ENCODE results near the gene GAS1.

GAS1 gene, protein sequence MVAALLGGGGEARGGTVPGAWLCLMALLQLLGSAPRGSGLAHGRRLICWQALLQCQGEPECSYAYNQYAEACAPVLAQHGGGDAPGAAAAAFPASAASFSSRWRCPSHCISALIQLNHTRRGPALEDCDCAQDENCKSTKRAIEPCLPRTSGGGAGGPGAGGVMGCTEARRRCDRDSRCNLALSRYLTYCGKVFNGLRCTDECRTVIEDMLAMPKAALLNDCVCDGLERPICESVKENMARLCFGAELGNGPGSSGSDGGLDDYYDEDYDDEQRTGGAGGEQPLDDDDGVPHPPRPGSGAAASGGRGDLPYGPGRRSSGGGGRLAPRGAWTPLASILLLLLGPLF

DNA sequence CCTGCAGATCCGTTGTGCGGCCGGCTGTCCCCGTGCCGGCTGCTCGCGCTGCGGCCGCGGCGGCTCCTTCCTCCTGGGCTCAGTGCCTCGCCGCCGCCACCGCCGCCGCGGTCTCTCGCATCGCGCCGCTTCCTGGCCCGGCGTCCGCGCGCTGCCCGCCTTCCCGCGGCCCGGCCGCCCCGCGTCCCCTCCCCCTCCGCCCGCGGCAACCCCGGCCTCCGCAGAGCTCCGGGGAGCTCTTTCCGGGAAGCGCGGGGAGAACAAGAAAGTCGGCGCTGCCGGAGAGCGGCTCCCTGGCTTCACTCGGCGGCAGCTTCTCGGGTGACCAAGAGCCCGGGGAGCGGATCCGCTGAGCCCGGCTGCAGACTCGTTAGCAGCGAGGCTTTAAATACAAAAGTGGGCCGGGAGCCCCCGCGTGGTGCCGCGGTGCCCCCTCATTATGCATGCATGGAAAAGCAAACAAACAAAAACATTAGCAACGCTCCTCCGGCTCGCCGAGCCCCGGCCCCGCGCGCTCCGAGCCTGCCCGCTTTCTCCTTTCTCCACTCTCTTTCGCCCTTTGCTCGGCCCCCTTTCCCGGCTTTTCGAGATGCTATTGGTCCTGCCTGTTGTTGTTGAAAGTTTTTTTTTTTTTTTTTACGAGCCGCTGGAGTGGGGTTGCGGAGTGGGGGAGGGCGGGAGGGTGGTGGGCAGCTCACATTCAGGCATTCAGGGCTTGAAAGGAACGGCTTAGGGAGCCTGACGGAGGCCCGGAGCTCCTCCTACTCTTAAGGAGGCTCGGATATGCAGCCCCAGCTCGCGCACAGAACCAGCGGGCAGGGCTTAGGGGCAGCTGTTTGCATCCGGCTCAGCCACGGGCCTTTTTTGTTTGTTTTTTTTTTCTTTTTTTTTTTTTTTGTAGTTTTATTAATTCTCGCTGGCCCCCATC, at the start of gene GAS1:
Gene GAS1, minus strand, starts transcription at position 361 of the 928 bp plus-strand sequence. CDS start 727 bp downstream, outside the sequence.
- DNase-seq, result peak; percentile 99

DNA sequence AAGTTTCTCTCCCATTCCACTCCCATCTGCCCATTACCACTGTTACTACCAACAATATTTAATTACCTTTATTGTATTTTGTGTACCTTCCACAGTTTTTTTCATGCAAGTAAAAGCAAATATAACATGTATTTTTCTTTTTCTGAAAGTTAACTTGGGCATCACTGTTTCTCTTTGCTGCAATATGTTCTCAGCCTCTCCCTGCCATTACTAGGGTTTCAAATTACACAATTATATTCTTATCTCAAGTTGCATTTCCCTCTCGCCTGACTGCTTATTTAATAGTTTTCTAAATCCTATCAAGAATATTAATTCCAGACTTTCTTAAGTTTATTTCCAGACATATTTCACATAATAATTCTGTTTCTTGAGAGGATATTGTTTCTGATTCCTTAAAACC, 46.9 kb upstream of the GAS1 start:
- DNase-seq, result no peak

DNA sequence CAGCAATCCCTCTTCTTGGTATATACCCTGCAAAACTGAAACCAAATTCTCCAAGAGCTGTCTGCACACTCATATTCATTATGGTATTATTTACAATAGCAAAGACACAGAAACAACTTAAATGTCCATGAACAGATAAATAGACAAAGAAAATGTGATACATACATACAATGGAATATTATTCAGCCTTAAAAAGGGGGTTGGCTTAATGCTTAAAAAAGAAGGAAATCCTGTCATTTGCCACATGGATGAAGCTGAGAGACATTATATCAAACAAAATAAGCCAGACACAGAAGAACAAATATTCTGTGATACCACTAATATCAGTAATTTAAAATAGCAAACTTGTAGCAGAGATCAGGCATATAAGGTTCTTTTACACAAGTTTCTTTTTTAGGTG, 46.5 kb upstream of the GAS1 start:
- no peak for DNase-seq

DNA sequence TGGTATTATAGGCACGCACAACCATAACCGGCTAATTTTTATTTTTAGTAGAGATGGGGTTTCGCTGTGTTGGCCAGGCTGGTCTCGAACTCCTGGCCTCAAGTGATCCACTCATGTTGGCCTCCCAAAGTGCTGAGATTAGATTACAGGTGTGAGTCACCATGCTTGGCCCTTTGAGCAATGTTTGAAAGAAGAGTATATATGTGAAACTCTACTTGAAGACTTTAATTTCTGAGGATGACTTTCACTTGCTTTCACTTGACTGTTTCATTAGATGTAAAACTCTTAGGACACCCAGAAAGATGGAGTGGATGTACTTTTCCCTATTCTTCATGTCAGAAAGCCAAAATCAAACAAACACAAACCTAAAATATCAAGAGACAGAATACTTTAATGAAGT, 43.8 kb upstream of the GAS1 start:
- DNase-seq, result no peak

DNA sequence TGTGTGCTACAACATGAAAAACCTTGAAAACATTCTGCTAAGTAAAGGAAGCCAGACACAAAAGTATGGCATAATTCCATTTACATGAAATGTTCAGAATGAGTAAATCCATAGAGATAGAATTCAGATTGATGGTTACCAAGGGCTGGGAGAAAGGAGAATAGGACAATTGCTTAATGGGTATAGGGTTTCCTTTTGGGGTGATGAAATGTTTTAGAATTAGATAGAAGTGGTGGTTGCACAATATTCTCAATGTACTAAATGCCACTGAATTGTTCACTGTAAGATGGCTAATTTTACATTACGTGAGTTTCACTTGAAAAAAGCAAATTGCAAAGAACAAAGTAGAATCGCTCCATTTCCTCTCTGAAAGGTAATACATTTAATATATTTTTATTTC, 43.0 kb upstream of the GAS1 start:
- DNase-seq, result no peak

DNA sequence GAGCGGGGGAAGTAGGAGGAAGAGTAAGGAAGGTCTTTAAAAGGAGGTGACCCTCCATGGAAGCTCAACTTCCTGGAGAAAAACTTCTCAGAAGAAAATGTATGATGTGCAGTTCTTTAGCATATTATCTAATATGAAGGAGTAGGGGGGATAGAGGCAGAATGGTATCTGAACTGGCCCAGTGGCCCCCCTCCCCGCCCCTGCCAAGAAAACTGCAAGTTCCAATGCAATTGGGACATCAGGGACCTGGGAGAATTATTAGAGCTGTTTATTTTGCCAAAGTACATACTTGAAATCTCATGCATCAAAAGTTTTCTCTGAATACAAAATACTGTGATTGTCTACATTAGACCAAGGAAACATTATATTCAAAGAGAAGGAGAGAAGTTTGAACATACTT, 40.6 kb upstream of the GAS1 start:
- DNase-seq, result no peak

DNA sequence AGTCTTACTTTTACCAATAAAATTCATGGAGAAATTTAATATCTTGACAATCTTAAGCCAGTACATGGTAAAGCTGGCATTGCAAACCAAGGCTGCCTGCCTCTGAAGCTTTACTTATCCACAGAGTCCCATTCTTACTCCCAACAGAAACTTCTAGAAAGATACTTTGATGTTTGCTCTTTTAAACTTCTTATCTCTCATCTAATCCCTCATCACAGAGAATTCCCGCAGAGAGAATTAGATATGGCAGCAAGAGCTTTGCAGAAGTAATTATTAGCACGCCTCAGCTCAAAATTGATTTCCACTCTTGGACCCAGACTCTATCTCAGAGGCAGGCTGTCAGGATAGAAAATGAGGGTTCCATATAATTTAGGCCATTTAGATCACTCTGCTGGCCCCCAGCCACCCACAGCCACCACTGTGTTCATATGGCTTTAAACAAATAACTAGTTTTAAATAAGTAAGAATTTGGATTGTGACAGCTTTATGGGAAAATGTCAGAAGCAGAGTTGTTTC, 37.9 kb upstream of the GAS1 start:
- no peak for DNase-seq

DNA sequence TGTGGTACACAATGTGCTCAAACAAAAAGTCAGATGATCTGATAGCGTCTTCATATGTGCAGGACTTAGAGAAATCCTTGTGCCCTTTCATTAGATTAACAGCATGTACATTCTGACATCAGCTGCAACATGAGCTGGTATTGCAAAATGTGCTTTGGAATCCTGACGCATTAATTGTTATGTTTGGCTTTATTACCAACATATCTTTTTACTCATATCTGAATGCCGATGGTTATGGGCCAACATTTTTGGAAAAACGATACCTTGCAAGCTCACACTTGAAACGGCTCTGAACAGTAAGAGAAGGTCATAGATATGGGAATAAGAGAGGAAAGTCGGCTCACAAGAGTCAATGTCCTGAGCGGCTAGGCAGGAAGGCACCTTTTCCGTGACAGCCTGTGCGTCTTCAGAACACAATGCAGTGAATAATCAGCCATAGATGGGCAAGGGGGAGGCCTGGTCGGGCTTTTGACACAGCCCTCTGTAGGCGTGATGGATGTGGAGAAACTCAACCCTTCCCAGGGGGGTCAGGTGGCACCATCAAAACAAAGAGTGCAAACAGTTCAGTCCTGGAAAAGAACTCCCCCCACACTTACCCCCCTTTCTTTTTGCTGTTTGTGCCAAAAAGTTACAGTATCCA, 36.4 kb upstream of the GAS1 start:
- no peak for DNase-seq

DNA sequence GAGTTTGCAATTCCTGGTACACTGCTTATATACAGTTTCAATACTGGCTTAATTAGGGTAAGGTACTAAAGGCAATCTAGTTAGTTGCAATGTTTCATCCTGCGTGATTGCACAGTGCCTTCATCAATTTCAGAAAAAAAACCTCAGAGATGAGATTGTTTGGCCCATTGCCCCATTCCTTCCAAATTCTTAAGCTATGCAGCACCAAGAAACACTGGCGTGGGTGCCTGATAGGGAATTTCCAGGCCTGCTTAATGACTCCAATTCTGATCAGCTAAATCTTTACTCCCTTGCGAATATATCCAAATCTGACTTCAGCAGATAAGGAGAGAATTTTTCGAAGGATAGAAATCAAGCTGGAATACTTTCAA, 35.9 kb upstream of the GAS1 start:
- no peak for DNase-seq

DNA sequence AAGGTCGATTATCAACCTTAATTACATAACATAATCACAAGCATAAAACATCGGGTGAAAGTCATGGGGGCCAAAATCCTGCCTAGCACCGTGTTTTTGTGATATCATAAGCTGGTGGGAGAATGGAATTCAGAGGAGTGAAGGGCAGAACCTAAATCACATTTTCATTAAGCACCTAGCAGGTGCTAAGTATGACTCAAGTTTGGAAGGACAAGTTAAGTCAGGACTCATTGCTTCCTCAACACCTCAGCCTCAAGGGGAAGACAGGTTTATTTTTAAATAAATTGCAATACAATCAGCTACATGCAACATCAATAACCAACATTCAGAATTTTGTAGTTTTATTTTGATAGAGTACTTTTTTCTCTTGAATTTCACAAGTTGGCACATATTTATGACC, 33.5 kb upstream of the GAS1 start:
- DNase-seq, result no peak

DNA sequence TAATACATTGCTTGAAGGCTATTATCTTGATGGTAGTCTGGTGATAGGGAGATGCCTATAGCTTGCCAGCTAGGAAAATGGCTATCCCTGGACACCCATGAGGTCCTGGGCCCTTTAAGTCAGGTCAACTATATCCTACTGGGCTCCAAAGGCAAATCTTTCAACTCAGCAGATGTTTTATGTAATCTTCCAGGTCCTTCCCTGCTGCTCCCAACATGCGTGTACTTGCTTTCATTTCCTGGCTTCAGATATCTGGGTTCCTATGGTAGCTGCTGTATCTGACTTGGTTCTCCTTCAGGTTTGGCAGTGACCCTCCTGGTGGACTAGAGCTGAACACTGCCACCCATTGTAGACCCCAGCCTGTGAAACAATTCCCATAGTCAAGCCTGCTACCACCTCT, 32.4 kb upstream of the GAS1 start:
- no peak for DNase-seq

DNA sequence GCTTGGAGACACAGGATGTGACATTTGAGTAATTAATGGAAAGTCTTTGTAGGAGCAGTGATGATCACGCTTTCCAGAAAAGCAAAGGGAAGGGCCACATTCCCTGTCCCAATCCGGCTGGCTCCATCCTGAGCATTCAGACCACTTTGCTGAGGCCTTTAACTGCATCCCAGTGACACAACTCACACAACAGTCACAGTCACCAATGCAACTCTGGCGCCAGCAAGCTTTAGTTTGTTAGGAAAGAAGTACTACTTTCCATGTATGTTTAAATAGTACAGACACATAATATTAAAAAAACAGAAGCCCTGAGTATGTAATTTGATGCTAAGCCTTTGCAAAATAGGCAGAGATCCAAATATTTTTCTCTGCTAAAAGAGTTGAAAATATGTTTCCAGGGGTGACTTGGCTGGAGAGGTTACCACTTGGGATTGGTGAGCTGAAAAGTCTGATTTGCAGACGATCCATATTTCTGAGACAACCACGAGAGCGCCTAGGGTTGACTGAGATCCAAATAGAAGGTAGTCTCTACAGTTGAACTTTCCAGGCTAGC, 31.7 kb upstream of the GAS1 start:
- DNase-seq, result peak; percentile 75

DNA sequence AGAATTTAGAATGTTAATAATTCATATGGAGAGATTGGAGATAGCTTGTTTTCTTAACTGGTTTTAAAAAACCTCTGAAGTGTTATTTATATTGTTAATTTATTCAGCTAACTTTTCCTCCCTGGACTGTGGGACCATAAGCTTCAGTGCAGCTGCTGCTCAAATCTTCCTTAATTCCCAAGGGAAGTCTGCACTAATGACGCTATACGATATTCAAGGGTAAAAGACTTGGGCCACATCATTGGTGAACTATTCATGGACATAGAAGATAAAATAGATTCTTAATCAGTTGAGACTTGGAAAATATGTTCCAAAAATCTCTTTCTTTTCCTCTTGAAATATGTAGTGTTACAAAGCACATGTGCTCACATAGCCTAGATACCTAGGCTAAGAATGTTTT, 31.1 kb upstream of the GAS1 start:
- DNase-seq, result no peak

DNA sequence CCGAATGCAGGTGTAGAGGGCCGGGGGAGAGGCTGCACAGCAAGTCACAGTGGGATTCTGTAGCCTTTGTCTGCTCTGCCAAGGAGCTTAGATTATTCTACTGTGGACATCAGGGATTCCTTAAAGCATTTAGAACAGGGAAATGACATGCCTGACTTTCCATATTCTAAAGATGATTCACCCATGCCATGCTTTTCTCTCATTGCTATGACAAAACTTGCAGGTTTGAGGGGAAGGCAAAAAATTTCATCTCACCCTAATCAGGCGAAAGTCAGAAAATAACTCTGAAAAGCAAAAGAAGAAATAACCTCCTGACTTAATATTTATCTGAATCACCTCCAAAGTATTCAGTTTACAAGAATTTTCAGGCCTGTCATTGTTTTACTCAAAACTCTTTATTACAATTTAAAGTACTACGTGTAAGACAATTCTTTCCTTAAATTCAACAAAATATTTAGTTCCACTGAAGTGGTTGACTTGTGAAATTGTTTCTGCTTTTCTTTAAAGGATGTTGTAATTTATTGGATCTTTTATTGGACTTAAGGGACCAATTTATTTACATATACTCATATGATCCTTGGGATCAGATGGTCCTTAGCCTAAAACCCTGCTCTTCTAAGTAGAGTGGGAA, 30.0 kb upstream of the GAS1 start:
- no peak for DNase-seq

DNA sequence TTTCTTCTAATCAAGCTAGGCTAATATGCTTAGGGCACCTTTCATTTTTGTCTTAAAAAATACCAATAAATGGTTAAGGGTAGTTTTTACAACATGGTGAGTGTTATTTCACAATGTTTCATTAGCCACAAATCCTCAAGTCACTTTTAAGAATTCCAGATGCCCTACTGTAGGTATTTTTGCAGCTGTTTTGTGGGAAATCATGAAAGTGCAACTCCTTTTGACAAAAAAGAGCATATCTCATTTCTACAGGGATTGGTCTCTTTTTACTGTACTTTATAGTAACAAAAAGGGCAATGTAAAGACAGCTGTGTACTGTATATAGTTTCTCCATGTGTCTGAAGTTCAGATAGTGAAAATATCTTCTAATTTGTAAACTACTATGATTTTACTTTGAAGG, 28.3 kb upstream of the GAS1 start:
- DNase-seq, result no peak

DNA sequence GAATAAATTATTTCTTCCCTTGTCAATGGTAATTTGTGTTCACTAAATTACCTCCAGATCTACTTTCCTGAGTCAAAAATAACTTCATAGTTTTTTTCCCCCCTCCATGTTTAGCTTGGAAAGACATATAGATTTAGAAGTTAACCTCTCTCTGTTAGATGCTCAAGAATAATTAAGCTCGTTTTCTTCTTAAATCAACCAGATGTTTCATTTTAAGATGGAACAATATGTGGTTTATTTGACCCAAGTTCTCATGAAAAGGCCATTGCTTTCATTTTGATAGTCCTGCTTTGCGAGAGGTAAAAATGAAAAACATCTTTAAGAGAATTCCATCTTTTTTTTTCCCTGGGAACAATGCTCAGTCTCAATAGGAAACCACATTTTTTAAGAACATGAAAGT, 27.7 kb upstream of the GAS1 start:
- DNase-seq, result no peak

DNA sequence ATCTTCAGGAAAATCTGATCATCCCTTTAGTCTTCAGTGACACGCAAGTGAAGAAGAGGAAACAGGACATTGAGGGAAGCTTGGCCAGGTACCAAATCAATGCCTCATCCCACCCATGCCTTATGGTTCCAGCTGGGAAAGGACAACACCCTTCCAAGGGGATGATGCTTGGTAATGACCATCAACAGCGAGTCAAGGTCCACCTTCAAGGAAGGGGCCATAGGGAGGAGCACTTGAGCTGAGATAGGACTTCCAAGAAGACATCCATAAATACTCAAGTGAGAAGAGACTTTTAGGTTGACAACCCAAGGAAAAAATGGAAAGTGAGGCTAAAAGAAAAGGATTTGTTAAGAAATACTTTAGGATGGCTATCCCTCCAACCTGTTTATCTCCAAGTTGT, 27.1 kb upstream of the GAS1 start:
- no peak for DNase-seq

DNA sequence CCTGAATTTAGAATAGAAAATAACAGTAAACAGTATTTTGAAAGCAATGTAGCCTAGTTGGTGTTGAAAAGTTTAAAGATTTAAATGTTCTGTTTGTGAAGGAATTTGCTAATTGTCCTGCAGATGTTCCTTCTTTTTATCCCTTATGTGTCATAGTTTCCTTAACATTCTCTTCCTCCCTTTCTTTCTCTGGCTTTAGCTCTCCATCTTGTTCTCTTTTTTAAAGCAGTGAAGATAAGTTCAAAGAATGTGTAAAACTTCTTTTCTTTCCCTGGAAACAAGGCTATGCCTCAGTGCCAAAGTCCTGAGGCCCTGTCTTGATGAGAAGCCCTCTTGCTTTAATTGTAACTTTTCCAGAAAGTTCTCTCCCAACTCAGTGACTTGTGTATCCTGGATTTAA, 24.4 kb upstream of the GAS1 start:
- no peak for DNase-seq

DNA sequence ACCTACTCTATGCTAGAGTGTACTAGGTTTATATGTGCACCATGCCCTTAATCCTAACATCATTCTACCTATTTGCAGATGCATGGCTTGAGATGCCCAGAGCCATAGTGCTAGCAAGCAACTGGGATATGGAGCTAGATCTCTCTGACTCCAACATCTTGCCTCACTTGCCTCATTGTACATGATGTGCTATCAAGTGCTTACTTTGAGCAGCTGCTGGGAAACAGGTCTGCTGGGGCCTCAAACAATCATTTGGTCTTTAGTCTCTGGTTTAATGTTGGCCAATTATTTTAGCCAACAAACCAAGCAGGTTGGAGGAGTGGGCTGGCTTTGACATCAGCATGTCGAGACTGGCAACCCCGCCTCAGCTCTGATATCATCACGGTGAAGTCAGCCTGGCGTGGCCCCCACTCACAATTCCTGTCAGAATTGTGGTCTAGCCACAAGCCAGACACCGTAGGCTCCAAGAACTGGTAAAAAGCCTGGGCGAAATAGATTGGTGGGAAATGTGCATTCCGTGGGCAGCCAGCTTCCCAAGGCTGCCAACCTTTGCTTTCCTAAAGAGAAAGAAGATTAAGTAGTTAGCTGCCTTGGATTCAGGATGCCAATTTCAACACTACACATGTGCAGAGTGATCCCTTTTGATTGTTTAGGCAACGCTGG, 21.1 kb upstream of the GAS1 start:
- DNase-seq, result peak; percentile 56

DNA sequence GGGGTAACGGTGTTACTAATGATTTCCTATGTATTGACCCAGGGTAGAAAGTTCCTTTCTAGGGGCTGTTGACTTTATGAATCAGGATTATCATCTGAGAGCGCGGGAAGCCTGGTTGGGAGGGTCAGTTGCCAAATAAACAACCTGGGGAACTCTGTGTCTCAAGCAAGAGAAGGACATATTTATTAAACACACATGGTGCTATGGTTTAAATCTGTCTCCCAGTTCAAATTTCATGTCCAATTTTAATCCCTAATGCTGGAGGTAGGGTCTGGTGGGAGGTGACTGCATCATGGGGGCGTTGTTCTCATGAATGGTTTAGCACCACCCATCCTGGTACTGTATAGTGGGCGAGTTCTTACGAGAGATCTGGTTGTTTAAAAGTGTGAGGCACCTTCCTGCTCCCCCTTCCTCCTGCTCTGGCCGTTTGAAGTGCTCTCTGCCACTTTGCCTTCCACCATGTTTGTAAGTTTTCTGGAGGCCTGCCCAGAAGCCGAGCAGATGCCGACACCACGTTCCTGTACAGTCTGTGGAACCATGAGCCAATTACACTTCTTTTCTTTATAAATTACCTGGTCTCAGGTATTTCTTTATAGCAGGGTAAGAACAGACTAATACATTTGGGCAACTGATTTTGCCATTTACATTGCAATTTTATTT, 19.7 kb upstream of the GAS1 start:
- DNase-seq, result no peak

DNA sequence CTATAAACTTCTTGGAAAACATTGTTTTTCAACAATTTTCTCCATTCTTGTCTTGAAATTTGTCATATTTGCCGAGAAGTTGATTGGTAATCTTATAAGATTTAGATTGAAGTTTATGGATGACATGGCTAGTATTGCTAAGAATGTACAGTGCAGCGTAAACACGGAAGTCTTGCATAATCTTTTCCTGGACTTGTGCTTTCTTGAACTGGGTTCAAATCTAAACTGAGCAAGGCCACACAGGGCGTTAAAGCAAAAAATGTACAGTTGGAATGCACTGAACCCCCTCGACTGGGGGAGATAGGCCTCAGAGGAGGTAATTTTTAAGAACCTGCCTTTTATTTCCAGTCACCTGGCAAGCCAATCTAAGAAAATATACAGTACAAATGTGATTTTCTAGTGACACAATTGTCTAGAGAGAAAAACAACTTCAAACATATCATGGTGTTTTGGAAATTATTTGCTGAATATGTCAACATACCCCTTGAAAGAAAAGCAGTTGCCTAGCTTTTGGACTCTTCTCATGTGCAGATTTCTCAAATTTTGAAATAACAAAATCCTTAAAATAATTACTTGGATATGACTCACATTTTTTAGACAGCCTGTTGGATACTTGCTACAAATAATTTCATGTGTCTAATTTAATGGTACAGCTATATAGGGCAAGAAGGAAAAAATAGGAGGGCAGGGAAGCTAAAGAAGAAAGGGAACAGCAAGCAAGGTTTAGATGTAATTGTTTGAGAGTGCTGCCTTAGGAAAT, 18.5 kb upstream of the GAS1 start:
- DNase-seq, result no peak

All from right hindlimb (tissue), 1 donor.